Measurements from ENCODE around the gene SMOC1. TPM values are rescaled to one million over a fixed set of nuclear protein-coding genes. Genes with fewer than 3 reads are reported as not detected.

Gene SMOC1
- total and polyA plus RNA-seq, 9 of the 15 experiments (the other 6 are each of a cell fraction or from before 2014, with no cell fraction given): 0.04 TPM; not detected in 8

- Histone ChIP-seq H3K4me3 (no peak overlapping the region), H3K79me2 (ENCODE audit: control insufficient read depth, insufficient read depth, low read length) (no peaks in the 10 kb centered on the region), H3K27me3 (ENCODE audit: control insufficient read depth in 2 of 2, insufficient read depth in 2 of 2, low read length in 2 of 2) (peaks cover 0 to 6% of the 10 kb centered on the region in 2 experiments; a peak in 1 of 5 replicates), H3K4me1 (replicated peaks in 1 of 2; ENCODE audit: control insufficient read depth in 2 of 2, insufficient read depth in 2 of 2, low read length in 2 of 2) (no peaks in the 10 kb centered on the region), H3K27ac (ENCODE audit: extremely low read depth, low read depth, low read length) (no peak overlapping the region), H3K36me3 (ENCODE audit: control insufficient read depth, insufficient read depth, low read length) (no peaks in the 10 kb centered on the region), H3K9ac (ENCODE audit: insufficient read depth in 1 of 2, low read depth in 2 of 2, low read length in 2 of 2) (no peak overlapping the region), H4K20me1 (replicated peaks; ENCODE audit: control insufficient read depth, insufficient read depth, low read length) (no peaks in the 10 kb centered on the region), H3K4me2 (ENCODE audit: insufficient read depth, low read length) (no peak overlapping the region), H2AFZ (ENCODE audit: low read depth, low read length) (no peak overlapping the region), H3K9me1 (ENCODE audit: control insufficient read depth, insufficient read depth, low read length) (no peaks in the 10 kb centered on the region), H3K9me3 (replicated peaks; ENCODE audit: control insufficient read depth, insufficient read depth, low read depth, low read length) (no peaks in the 10 kb centered on the region)
- ATAC-seq: no peak
- intact Hi-C loops (cut with micrococcal nuclease) (loop anchor here (5.0 kb wide), 1 partner anchor 278 kb away; no protein-coding TSS in a partner anchor), in situ Hi-C loops (cut with MboI) (no loop called here)
- no peak for DNase-seq (ENCODE audit: extremely low read depth in 1 of 4, low spot score in 3 of 4)
- BruUV-seq (replicated peaks): no TSS peak
- ChIA-PET CTCF (ENCODE audit: low intra/inter-chr PET ratio) (no interaction called here), POLR2A (no interaction called here)
- no peak for FAIRE-seq
- no peak for TF ChIP-seq ZBTB11 (CRISPR knock-in tag; IDR thresholded peaks at IDR 0.05)
- no peak for TF ChIP-seq ZBTB1 (CRISPR knock-in tag; IDR thresholded peaks at IDR 0.05; ENCODE audit: borderline replicate concordance, low read depth)
- no peak for TF ChIP-seq ZBTB12 (CRISPR knock-in tag; IDR thresholded peaks at IDR 0.05)
- no peak for TF ChIP-seq MCM5 (IDR thresholded peaks at IDR 0.05; ENCODE audit: low read depth)
- TF ChIP-seq ID3 (CRISPR knock-in tag; IDR thresholded peaks at IDR 0.05): no peak
- TF ChIP-seq ID3 (tag; IDR thresholded peaks at IDR 0.05): no peak
- no peak for TF ChIP-seq ZNF740 (CRISPR knock-in tag; IDR thresholded peaks at IDR 0.05)
- no peak for TF ChIP-seq ZNF740 (tag; IDR thresholded peaks at IDR 0.05)
- no peak for TF ChIP-seq ZNF717 (CRISPR knock-in tag; IDR thresholded peaks at IDR 0.05)
- TF ChIP-seq ZNF124 (CRISPR knock-in tag; IDR thresholded peaks at IDR 0.05): no peak
- whole genome bisulfite sequencing (ENCODE audit: insufficient coverage, low coverage, missing lambda C conversion rate): 0% methylated on average over 7 of the region's 8 CpGs
These were observed 130.7 kb downstream of the SMOC1 start for GRCh38 chr14:70009961-70010360.
